H1 (cell line): ENCODE data around the gene SERPINA10. TPM values are rescaled to one million over a fixed set of nuclear protein-coding genes. Genes with fewer than 3 reads are reported as not detected.

Source experiments
- HDAC6 ChIP-seq: IDR thresholded peaks from one replicate; pipeline ENCODE4 v1.7.1; 2012; ENCODE audit warnings: low read depth, mild to moderate bottlenecking, inconsistent platforms, low read length, moderate library complexity
- PHF8 ChIP-seq: fragments of 200-600 bp; sonication (generic); conservative IDR thresholded peaks from 2 replicates; pipeline ENCODE4 v1.7.1; 2012; ENCODE audit warnings: low read depth, mild to moderate bottlenecking, inconsistent platforms, low read length, moderate library complexity
- polyA plus RNA-seq, 7 experiments: library from polyadenylated mRNA; depleted of rRNA in 3 of 7; stranded (reverse) in 5 of 7; unstranded in 2 of 7; fragments of >200 nt in 5 of 7; fragments of 200-250 nt in 2 of 7; gene quantifications; 1 replicate in 5 of 7; 2 replicates in 1 of 7; 4 replicates in 1 of 7; pipeline versions ENCODE4 v1.2.1 to v1.2.3, GENCODE V29; 2011 to 2013; ENCODE audit warnings: missing spikeins in 2 of 7, mixed read lengths in 2 of 7
- total RNA-seq: library from RNA; stranded (reverse); fragmentation: NEBNext Ultra II Directional; extraction: Animal tissue kit (Norgen Biotek cat#: 25700); gene quantifications from 2 replicates; pipeline ENCODE4 v1.2.1, GENCODE V29; 2021

Gene SERPINA10
- total and polyA plus RNA-seq, 2 of the 8 experiments (the other 6 are each of a cell fraction or from before 2014, with no cell fraction given): not detected

DNA sequence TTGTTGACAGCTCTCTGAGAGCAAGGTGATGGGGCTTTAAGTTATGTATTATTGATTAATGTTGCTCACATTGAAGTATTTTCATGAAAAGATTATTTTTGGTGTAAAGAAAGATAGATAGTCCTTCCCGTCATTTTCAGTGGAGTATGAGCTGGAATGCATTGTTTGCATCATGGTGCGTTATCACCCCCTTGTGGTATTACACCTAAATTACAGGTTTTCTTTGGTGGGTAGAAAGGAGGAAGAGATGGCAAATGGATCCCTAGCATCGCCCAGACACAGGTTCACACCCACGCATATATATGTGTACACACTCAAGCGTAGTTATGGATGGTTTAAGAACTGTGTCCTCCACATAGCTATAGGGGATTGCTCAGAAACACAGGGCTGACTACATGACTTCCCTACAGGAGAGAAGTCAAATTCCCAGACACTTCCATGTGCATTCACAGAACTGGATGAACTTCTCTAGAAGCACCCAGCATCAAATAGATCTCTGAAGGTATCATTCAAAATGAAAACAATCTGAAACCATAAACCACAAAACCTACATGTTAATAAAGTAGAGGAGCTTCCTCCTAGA, 14.4 kb upstream of the SERPINA10 start (continued):
- no peak for TF ChIP-seq HDAC6
- no peak for TF ChIP-seq PHF8
